ENCODE data around the gene STYX.

Gene STYX

DNA sequence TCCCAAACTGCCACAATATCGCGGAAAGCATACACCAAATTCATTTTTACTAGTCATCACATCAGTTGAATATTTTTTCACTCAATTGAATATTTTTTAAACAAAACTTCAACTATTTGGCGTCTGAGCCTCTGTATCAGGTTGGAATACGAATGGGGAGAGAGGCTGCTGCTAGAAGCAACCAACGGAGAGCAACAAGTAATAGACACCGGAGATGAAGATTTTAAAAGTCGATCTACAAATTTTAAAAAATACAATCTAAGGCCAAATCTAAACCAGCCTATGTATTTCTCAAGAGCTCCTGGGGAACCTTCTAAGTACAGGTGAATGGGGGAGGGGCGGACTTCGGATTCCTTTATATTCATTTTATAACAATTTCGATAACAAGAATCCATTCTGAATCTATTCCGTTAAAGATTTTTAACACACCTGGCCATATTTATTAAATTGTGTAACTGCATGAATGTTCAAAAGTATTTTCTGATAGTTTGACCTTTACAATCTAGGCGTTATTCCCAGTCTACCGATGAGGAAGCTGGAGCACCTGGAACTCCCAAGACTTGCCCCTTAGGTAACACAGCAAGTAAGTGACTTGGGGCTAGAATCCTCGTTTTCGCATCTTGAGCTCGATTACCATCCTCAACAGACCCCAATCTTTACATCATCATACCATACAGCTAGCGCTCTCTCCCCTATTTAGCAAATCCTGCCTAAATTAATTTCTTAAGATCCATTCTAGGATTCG lies 60.2 kb downstream of the STYX start:
- no peak for DNase-seq (ENCODE audit: low spot score)

DNA sequence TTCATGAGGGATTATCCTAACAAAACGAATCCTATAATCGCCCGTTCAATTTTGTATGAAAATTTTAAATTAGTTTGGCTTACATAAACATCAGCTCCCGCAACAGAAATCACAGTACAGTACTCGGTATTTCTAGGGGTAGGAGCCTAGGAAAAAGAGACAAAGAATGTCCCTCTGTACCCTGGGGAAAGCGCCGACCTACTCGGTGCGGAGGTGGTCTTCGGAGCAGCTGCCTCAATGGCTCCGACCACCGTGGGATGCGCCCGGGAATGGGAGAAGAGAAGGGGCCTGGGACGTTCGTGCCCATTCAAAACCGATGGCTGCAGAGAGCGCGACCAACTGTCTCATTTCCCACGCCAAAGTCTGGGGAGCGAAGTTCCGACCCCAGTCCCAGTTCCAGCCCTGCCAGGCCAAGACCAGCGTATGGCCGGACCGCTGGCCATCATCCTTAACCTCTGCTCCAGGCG lies 60.8 kb downstream of the STYX start:
- DNase-seq (ENCODE audit: low spot score): no peak

DNA sequence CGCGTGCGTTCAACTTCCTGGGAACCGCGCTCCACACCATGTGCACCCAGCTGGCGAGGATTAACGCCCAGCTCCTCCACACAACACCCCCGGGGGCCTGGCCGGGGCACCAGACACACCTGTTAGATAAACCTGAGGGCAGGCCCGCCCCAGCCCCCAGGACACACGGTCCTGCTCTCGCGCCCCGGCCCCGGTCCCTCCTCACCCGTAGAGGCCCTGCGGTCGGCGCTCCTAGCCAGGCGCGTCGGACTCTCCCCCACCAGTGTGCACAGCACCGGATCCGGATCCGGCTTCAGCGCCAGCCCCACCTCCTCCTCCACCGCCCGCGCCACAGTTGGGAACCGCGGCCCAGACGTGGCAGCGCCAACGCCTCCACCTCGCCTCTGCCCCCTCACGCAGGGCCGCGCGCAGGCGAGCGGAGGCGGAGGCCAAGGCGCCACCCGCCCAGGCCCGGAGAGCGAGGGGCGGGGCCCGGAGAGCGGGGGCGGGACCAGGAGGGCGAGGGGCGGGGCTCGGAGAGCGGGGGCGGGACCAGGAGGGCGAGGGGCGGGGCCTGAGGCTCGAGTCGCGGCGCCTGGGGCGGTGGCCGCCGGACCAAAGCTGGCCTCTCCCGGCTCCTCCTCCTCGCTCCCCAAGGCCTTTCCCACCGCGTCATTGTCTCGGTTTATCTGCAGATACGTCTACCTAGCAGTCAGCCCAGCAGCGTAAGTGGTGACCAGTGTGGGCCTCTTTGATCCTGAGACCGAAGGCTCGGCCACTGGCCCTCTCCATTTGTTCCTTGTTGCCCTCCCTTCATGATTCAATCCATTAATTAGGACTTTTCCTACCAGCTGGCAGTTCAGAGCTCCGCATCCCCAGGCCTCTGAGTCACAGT lies 61.5 kb downstream of the STYX start, which contains the start of gene GNPNAT1:
Gene GNPNAT1, minus strand, starts transcription at position 385 of the 874 bp plus-strand sequence. CDS start 6,957 bp downstream, outside the sequence.
- peak; percentile 76 for DNase-seq (ENCODE audit: low spot score)

DNA sequence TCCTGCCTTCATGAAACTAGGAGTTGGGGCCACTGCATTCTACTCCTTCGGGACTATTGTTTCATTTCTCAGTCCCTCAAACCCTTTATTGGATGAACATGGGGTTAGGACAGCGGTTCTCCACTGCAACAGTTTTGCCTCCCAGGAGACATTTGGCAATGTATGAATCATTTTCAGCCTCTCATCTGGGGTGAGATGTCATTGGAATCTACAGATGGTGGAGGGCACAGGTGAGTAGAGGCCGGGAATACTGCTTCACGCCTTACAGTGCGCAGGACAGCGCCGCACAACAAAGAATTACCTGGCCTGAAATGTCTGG lies 62.1 kb downstream of the STYX start:
- no peak for DNase-seq (ENCODE audit: low spot score)

DNA sequence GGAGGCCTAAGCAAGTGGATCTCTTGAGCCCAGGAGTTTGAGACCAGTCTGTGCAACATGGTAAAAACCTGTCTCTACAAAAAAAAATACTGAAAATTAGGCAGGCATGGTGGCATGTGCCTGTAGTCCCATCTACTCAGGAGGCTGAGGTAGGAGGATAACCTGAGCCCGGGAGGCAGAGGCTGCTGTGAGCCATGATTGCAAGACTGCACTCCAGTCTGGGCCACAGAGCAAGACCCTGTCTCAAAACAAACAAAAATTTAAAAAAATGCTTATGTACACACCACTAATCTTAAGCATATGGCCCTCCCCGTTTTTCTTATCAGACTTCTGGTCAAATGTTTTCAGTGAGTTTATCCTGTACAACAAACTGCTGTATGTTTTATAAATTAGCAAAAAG lies 63.1 kb downstream of the STYX start:
- no peak for DNase-seq (ENCODE audit: low spot score)

DNA sequence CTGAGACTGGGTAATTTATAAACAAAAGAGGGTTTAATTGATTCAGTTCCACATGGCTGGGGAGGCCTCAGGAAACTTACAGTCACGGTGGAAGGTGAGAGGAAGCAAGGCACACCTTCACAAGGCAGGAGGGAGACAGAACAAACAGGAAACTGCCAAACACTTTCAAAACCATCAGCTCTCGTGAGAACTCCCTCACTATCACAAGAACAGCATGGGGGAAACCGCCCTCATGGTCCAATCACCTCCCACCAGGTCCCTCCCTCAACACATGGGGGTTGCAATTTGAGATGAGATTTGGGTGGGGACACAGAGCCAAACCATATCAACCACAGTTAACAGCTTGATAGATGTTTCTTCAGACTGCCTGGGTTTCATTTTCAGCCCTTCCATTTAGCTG lies 67.7 kb downstream of the STYX start:
- no peak for DNase-seq (ENCODE audit: low spot score)

DNA sequence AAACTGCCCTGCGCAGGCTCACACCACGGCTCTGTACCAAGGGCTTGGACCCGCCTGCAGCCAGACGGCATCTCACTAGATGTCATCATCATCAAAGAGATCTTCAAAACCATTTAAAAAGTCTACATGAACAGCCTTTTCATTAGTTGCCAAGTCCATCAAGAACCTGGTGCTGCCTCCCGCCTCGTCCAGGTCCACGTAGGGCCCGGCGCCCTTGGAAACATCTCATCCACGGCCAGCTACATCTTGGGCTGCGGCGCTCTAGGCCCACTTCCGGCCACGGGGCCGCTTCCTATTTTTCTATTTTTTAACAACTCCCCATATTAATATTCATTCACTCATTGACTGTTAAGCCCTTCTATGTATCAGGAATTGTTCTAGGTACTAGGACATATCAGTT lies 68.9 kb downstream of the STYX start:
- no peak for DNase-seq (ENCODE audit: low spot score)

DNA sequence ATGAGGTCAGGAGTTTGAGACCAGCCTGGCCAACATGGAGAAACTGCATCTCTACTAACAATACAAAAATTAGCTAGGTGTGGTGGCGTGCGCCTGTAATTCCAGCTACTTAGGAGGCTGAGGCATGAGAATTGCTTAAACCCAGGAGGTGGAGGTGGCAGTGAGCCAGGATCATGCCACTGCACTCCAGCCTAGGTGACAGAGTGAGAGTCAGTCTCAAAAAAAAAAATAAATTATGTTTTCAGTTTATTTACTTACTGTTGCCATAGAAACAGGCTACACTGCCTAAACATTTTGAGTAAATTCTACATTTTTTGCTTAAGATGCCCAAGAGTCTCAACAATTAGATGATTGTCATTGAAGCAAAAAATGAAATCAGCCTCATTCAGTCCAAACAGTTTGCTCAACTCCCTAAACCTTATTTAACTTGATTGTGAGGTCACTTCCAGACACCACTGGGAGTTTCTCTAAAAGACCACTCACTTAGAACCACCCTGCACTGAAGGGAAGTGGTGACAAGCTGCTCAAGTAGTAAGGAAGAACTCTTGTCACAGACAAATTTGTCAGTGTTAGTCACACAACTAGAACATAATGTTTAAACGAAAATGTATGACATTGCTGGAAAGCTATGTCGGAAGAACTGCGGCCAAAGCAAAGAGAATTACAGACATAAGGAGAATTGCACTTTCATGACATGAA lies 71.2 kb downstream of the STYX start:
- DNase-seq (ENCODE audit: low spot score): no peak

DNA sequence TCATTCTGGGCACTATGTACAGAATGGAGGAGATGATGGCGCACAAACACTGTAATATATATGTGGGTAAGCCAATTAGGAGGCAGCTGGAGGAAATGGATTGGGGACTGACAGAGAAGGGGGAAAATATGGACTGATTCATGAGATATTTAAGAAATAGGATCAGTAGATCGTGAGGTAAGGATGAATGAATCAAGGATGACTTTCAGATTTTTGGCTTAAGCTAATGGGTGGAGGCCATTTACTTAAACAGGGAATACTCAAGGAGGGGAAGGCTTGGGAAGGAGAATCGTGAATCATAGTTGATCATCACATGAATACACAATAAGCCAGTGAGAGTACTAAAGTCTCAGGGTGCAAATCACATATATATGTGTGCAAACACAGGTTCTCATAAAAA lies 72.6 kb downstream of the STYX start:
- DNase-seq (ENCODE audit: low spot score): no peak

DNA sequence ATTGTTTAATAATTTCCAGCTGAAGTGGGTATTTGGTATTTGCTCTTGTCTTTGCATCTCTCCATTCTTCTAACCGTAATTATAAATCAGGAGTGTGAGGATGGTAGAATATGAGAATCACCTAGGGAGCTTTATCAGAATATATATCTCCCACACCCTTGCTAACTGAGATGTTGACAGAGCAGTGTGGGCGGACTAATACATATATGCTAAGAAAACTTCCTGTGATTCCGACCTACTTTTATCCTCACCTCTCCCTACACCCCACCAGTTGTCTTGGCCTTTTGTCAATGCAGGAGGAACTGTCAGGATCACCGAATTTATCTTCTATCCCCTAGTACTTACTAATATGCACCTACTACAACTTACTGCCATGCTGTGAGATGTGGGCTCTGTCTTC lies 76.1 kb downstream of the STYX start:
- DNase-seq (ENCODE audit: low spot score): no peak

DNA sequence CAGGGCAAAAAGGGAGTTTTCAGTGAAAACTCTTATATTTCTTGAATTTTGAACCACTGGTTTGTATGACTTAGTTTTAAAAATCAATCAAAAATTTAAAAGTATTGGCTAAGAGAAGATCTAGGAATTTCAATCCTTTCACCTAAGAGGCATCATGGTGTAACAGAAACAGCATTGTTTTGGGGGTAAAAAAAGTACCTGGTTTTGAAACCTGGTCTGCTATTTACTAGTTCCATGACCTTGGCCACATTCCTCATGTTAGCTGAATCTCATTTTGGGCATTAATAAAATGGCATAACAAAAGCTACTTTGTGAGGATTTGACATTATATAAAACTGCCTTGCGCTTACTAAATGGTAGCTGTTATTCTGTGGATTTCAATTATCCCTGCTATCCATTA lies 78.1 kb downstream of the STYX start:
- no peak for DNase-seq (ENCODE audit: low spot score)

DNA sequence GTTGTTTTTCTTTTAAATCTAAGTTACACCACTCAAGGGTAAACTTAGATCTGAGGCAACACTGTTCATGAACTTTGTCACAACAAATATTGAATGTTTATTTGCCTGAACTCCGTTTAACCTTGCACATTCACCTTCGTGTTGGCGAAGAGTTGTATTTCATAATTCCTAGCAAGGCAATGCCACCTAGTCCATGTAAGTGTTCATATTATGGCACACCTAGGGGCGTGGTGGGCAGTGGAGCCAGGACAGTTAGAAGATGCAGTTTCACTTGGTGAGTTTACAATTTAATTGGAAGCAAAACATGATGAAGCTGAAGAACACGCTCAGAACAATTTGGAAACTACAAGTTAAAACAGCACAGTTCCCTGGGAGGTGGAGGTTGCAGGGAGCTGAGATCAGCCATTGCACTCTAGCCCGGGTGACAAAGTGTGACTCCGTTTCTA lies 91.9 kb downstream of the STYX start:
- DNase-seq (ENCODE audit: low spot score): no peak

DNA sequence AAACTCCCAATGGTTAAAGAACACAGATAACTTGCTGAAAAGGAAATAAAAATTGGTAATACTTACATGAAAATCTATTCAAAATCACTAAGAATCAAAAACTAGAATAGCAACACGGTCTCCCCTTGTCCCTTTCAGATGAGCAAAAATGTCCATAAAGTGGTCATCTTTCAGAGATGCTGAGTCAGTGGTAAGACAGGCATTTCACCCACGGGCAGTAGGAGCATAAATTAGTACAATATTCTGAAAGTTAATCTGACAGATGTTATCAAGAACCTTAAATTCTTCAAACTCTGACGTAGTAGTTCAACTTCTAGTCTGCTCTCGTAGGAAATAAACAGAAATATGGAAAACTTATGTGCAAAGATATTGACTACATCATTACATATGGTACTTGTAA lies 94.5 kb downstream of the STYX start:
- DNase-seq (ENCODE audit: low spot score): no peak

All from HuH-7 (cell line).